GM18526 (cell line): ENCODE data around the gene CNTN3.

Experiments
- POLR2A ChIP-seq: IDR thresholded peaks from 3 replicates; pipeline ENCODE4 v1.6.1; 2011; ENCODE audit not compliant: insufficient read length; ENCODE audit errors: extremely low read depth

Gene CNTN3

DNA sequence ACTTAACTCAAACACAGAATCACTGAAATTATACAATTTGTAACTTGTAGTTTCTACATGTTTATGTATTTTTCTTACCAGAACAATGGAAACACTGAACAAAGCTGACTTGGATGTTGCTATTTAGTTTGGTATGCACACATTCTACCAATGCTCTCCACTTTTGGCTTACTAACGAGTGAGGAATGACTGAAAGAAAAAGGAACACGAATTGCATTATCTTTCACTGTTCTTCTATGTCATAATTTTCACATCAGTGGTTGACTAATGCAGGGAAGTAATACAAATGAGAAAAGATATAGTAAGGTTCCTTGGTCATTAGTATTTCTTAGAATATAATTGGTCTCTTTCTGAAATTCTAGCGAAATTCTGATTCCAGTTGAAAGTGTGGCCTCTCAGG lies 9.8 kb upstream of the CNTN3 start:
- no peak for TF ChIP-seq POLR2A

DNA sequence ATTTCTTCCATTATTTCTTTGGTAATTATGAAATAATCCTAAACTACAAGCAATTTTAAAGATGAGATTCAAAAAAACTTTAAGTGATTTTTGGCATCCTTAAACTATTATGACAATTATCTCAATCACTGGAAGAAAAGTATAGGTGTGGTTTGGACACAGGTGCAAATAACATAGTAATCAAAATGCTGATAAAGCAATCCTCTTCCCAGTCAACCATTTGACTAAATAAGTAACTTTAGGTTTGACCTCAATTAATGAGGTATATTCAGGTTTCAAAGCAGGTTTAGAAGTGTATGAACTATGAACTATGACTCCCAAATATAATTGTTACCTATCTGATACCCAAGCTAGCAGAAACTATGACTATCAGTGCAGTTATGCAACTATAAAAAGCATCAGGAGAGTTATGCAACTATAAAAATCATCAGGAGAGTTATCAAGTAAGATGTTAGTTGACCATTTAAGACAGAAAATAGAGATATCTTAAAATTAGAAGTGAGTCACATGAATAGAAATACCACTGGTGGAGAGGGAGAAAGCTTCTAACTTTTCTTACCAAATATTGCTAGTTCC lies 8.9 kb upstream of the CNTN3 start:
- TF ChIP-seq POLR2A = no peak

DNA sequence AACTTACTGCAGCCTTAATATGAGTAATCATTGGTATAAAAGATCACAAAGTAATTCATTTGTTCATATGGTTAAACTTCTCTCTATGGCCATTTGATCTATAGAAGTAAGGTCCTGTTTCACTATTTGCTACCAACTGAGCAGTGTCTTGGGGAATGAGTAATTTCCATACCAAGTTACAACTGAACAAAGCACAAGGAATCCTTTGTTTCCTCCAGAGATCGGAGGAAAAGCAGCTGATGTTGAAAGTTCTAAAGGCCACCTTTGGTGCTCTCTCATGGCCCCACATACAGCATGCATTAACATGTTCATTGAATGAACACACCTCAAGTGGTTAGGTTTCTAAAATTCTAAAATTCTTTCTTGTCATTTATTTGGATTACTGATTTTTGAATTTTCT lies 7.1 kb upstream of the CNTN3 start:
- no peak for TF ChIP-seq POLR2A

DNA sequence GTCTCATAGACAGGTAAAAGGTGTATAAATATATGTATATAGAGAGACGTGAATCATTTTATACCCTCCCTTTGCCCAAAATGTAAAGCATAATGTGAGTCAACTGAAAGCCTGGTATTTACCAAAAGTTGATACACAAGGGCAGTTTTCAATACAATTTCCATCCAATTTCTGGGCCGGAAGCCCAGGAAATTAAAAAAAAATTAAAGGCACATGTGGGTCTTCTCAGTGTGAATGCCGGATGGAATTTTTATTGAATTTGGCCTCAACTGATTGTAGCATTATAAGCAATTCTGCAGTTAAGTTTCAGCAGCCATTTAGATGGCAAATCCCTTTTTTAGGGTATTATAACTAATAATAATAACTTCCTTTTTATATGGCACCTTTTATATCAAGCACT lies 3.3 kb upstream of the CNTN3 start:
- TF ChIP-seq POLR2A = no peak

DNA sequence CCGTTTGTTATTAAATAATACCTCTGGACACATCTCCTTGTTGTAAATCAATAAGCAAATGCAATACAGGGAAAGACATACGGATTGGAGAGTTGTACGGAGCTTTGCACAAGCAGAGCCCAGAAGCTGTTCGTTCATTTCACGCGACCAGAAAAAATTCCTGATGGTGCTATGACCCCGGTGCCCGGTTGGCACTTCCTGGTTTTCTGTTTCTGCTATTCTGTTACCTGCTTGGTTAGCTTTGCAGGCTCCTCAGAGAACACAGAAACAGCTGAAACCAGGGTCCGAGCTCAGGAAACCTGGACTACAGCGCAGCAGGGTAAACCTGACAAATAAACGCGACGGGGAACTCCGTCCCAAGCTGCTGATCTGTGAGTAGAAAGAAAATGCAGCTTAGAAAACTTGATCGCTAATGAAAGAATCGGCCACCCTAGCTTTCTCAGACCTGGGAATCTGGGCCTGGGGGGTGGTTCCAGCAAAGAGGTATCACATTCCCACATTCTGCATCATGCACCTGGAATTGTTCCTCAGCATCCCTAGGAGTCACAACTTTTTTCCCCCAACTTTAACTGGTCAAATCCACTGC lies 845 bp downstream of the CNTN3 start:
- TF ChIP-seq POLR2A = no peak

DNA sequence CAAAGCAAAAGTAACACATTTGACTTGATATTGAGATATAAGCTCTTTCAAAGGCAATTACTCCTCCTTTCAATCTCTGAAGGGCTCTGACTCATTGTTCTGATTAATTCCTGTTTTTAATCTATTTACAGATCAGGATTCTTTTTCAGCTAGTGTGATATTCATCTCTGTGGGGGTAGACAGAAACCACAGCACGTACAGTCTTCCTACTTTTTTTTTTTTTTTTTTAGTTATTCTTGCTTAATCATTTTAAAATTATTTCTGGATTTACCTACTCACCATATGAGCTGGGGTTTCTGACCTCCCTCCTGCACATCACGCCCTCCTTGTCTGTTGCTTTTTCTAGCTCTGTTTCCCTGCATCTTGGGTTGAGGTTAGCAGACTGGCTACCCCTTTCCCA lies 1.4 kb downstream of the CNTN3 start:
- TF ChIP-seq POLR2A = no peak

DNA sequence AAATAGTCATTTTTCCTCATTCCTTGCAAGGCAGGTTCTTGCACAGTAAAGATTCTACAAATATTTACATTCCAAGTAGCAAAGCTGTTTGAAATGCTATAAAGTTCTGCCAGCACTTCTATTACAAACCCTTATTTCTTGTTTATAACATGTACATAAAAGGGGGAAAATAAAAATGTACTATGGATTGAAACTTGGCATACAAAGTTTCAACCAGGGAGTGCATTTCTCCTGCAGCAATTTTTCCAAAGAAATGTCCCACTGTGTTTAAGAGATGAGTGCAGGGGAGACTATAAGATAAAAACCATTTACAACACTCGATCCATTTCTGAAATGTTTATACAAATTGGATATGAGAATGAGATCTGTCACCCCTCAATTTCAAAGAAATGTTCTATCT lies 3.3 kb downstream of the CNTN3 start:
- TF ChIP-seq POLR2A = no peak

DNA sequence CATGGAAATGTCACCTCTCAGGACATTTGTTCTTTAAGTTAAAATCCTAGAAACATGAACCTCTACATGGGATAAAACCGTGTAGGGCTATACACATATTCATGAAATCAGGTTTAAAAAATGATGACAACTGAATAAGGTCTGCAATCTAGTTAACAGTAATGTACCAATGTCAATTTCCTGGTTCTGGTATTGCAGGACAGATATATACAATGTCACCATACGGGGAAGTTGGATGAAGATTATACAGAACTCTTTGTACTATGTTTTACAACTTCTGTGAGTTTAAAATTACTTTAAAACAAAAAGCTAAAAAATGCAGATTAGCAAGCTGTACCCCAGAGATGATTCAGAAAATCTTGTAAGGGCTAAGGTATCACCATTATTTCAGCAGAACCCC lies 6.7 kb downstream of the CNTN3 start:
- TF ChIP-seq POLR2A = no peak

DNA sequence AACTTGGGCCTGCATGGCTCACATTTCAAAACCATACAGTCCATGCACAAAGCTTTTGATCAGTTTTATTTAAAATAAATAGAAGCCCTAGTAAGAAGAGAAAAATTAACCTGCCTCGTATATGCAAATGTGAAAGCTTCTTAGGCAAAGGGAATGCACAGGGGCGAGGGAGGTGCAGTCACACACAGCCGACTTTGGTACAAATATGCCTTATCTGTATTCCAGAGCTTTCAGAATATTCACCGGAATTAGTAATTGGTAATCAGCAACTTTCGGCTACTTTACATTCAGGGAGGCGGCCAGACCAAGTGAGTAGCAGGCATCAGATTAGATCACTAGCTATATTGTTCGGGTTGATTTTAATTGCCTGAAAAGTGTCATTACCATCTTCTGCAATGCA lies 7.5 kb downstream of the CNTN3 start:
- no peak for TF ChIP-seq POLR2A

DNA sequence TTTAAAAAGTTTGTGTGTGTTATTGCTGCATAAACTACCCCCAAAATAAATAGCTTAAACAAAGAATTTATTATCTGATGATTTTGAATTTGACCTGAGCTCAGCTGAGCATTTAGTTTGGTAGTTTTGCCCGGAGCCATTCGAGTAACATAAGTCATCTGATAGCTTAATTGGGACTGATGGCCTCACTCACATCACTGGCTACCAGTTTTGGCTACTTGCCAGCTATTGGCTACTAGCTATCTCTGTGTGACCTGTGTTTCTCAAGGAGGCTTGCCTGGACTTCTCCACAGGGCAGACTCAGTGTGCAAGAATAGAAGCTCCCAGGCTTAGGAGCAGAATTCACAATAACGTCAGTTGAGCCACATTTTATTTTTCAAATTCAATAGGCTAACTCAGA lies 9.0 kb downstream of the CNTN3 start:
- no peak for TF ChIP-seq POLR2A

DNA sequence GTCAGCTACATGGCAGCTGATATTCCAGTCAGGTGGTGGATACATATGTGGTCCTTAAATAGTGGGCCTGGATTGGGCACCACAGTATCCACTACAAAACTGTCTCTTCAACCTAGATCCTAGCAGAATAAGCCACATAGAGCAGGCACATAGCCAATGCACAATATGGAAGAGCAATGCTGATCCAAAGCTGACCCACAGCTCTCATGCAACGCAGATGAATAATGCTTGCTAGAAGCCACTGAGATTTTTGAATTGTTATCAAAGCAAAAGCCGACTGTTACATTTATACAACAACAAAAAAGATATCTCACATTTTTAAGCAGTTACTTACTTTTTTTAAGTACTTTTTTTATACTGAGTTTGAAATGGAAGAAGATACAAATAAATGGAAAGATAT lies 11.2 kb downstream of the CNTN3 start:
- TF ChIP-seq POLR2A = no peak

DNA sequence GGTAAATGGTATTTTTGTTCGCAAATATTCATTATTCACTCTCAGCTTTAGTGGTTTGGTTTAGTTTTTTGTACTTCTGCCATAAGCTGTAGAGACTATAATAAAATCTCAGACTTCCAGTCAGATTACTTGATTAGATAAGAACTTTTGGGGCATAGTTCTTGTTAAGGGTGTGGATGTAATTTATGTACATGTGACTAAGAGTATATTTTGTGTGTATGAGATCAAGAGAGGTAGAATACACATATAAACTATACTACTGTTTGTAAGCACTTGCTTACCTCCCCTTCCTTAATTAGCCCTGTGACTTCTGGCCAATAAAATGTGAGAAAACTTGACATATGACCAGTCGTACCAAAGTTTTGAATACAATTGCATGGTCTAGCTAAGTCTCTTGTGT lies 12.0 kb downstream of the CNTN3 start:
- no peak for TF ChIP-seq POLR2A

DNA sequence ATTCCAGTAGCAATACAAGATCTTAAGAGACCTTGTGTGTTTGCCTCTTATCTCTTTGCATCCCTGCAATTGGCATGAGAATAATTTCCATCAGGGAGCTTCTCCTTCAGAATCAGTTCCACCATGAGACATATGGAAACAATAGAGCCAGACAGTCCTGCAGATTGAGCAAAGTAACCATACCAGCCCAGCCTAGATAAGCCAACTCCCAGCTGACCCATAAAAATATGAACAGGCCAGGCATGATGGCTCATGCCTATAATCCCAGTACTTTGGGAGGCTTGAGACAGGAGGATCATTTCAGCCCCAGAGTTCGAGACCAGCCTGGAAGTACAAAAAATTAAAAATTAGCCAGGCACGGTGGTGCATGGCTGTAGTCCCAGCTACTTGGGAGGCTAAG lies 12.7 kb downstream of the CNTN3 start:
- TF ChIP-seq POLR2A = no peak

DNA sequence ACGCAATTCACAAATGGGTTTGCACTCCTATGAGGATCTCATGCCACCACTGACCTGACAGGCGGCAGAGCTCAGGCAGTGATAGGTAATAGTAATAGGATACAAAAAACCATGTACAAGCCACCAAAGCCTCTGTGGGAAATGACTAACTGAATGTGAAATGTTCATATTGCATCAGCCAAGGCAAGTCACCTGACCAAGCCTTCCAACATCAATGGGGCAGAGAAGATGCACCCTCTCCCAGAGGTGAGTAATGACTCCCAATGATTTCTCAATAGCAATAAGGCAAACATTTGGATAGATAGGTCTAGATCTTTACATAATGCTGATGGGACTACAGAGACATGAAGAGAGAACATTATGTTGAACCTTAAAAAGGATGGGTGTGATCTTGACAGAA lies 14.9 kb downstream of the CNTN3 start:
- TF ChIP-seq POLR2A = no peak

DNA sequence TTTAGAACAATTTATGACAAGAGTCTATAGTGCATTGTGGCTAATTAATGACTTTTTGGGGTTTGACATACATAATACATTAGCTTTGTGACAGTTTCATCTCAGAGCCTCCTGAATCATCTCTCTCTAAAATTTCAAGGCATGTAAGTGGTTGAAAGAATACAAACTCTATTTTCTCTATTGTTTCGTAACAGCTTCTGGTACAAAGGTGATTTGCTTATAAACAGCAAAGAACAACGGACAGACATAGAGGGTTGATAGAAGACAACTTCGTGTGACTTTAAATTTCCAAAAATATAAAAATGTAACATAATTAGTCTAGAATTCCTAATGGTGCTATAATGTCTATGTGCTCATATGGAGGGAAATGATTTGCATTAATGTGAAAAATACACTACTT lies 21.3 kb downstream of the CNTN3 start:
- no peak for TF ChIP-seq POLR2A

DNA sequence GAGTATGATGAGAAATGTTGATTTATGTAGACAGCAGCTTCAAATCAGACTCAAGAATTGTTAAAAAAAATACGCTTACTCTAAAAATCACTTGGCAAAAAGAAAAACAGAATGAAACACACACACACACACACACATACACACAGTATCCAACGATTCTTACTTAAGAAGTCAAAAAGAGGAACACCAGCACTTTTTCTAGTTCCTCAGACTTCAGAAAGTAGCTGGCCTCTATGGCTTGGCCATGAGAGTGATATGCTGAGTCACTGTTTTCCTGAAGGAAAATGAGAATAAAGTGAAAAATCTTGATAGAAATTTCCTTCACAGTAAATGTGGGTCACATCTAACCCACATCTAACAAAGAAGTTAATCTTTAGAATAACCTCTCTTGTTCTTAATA lies 22.1 kb downstream of the CNTN3 start:
- TF ChIP-seq POLR2A = no peak

DNA sequence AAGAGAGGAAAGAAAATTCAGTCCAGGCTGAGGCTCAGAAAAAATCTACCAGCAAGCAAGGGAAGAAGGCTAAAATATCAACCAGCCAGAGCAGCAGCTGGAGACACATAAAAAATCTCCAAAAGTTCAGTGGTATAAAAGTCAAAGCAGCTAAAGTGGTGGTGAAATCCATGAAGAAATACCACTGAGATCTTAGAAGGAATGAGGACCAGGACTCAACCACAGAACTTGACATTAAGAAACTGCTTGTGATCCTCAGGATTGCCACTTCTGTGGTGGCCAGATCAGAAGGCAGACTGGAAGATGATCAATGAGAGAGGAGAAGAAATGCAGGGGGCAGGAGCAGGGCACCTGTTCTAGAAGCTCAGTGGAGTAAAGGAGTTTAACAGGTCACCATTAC lies 22.5 kb downstream of the CNTN3 start:
- no peak for TF ChIP-seq POLR2A
